SK-N-SH (cell line): ENCODE data around the gene NTSR2. TPM values are rescaled to one million over a fixed set of nuclear protein-coding genes. Genes with fewer than 3 reads are reported as not detected.

ENCODE experiments used
- CTCF ChIA-PET: fragments of 300-600, 350-600 bp; formaldehyde crosslinking; extraction: SDS; loops from one replicate; lab custom pipeline; 2021; lab: Yijun Ruan, JAX
- POLR2A ChIA-PET: fragments of 350-600 bp; sonication (Branson Sonifier 250); formaldehyde crosslinking; extraction: SDS; loops from one replicate; lab custom pipeline; 2020; ENCODE audit warnings: antibody characterized with exemption, inconsistent platforms; lab: Yijun Ruan, JAX
- DNase-seq: peaks from one replicate; pipeline ENCODE4 v3.0.0; 2012
- H2AFZ ChIP-seq: fragments of 200-600 bp; sonication (generic); 2 replicates; pipeline ENCODE4 v1.8.1; 2016; ENCODE audit warnings: antibody characterized with exemption, mild to moderate bottlenecking, low read depth
- H3F3A ChIP-seq: fragments of 200-600 bp; sonication (generic); replicated peaks from 2 replicates; pipeline ENCODE3; 2016; ENCODE audit warnings: antibody characterized with exemption, mild to moderate bottlenecking; ENCODE audit not compliant: insufficient read depth
- H3K27ac ChIP-seq, 2 experiments: fragments of 200-500 bp in 1 of 2; fragments of 200-600 bp in 1 of 2; sonication (Bioruptor generic) in 1 of 2; sonication (generic), shearing (Covaris generic) in 1 of 2; 2 replicates each; pipeline versions ENCODE4 v1.5.1 to v1.6.1; 2014 to 2016; ENCODE audit warnings: low read depth in 2 of 2, inconsistent platforms in 1 of 2, low read length in 1 of 2, mild to moderate bottlenecking in 1 of 2, mixed read lengths in 1 of 2
- H3K27me3 ChIP-seq: fragments of 200-600 bp; sonication (generic), shearing (Covaris generic); 2 replicates; pipeline ENCODE4 v1.6.1; 2016; ENCODE audit warnings: mixed run types; ENCODE audit not compliant: insufficient read depth
- H3K36me3 ChIP-seq, 2 experiments: fragments of 200-500 bp in 1 of 2; fragments of 200-600 bp in 1 of 2; sonication (Bioruptor generic) in 1 of 2; sonication (generic) in 1 of 2; replicated peaks in 1 of 2; 2 replicates each; pipeline versions ENCODE3 to v1.5.1; 2014 to 2016; ENCODE audit warnings: low read length in 1 of 2, mild to moderate bottlenecking in 1 of 2; ENCODE audit not compliant: insufficient read depth in 2 of 2, control insufficient read depth in 1 of 2
- H3K4me1 ChIP-seq, 2 experiments: fragments of 200-500 bp in 1 of 2; fragments of 200-600 bp in 1 of 2; sonication (Bioruptor generic) in 1 of 2; sonication (generic), shearing (Covaris generic) in 1 of 2; 2 replicates each; pipeline versions ENCODE4 v1.5.1 to v1.6.1; 2014 to 2016; ENCODE audit warnings: low read depth in 1 of 2, low read length in 1 of 2, mixed run types in 1 of 2; ENCODE audit not compliant: insufficient read depth in 2 of 2, control insufficient read depth in 1 of 2
- H3K4me2 ChIP-seq: fragments of 200-600 bp; sonication (generic), shearing (Covaris generic); 2 replicates; pipeline ENCODE4 v1.6.1; 2017; ENCODE audit warnings: mixed run types
- H3K4me3 ChIP-seq, 2 experiments: fragments of 200-500 bp in 1 of 2; fragments of 200-600 bp in 1 of 2; sonication (Bioruptor generic) in 1 of 2; sonication (generic), shearing (Covaris generic) in 1 of 2; 2 replicates each; pipeline versions ENCODE4 v1.5.1 to v1.8.1; 2014 to 2016; ENCODE audit warnings: low read depth in 2 of 2, inconsistent platforms in 1 of 2, low read length in 1 of 2, mild to moderate bottlenecking in 1 of 2, mixed read lengths in 1 of 2, moderate library complexity in 1 of 2
- H3K79me2 ChIP-seq: fragments of 200-600 bp; sonication (generic); 2 replicates; pipeline ENCODE4 v1.8.1; 2017; ENCODE audit warnings: mild to moderate bottlenecking; ENCODE audit not compliant: insufficient read depth
- H3K9ac ChIP-seq: fragments of 200-600 bp; sonication (generic); 2 replicates; pipeline ENCODE4 v1.6.1; 2017; ENCODE audit warnings: mixed run types
- H3K9me2 ChIP-seq: fragments of 200-600 bp; sonication (generic); 2 replicates; pipeline ENCODE4 v1.6.1; 2017; ENCODE audit warnings: mixed run types
- H3K9me3 ChIP-seq: fragments of 200-600 bp; sonication (generic); 2 replicates; pipeline ENCODE4 v1.6.1; 2017; ENCODE audit warnings: mixed run types, mild to moderate bottlenecking, moderate library complexity
- H4K20me1 ChIP-seq: fragments of 200-600 bp; sonication (generic); 2 replicates; pipeline ENCODE4 v1.6.1; 2017; ENCODE audit warnings: mild to moderate bottlenecking, mixed run types; ENCODE audit not compliant: insufficient read depth
- CHD2 ChIP-seq: fragments of 150-350 bp; IDR thresholded peaks from 2 replicates; pipeline ENCODE4 v1.6.1; 2018; ENCODE audit warnings: low read length; ENCODE audit not compliant: partially characterized antibody
- ELF1 ChIP-seq: IDR thresholded peaks from 2 replicates; pipeline ENCODE4 v1.4.0; 2012
- EP300 ChIP-seq, 2 experiments: IDR thresholded peaks; 2 replicates each; pipeline versions ENCODE4 v1.4.0 to v1.6.1; 2012; ENCODE audit warnings: borderline replicate concordance in 1 of 2, low read depth in 1 of 2, low read length in 1 of 2
- EZH2phosphoT487 ChIP-seq: fragments of 200-600 bp; sonication (generic); IDR thresholded peaks from 2 replicates; pipeline ENCODE4 v1.6.1; 2017; ENCODE audit warnings: low read depth, mixed run types, mild to moderate bottlenecking, antibody characterized with exemption, moderate library complexity, borderline replicate concordance
- FOSL2 ChIP-seq: IDR thresholded peaks from 2 replicates; pipeline ENCODE4 v1.4.0; 2012; ENCODE audit warnings: low read depth, mild to moderate bottlenecking, moderate library complexity, borderline replicate concordance
- FOXJ3 ChIP-seq: sonication (generic); formaldehyde crosslinking; IDR thresholded peaks from 2 replicates; pipeline ENCODE4 v1.5.1; 2020; ENCODE audit warnings: mild to moderate bottlenecking, missing genetic modification reagents
- FOXM1 ChIP-seq: IDR thresholded peaks from 2 replicates; pipeline ENCODE4 v1.4.0; 2012; ENCODE audit warnings: low read depth, mild to moderate bottlenecking
- GABPA ChIP-seq: IDR thresholded peaks from 2 replicates; pipeline ENCODE4 v1.4.0; 2012; ENCODE audit warnings: low read depth, mild to moderate bottlenecking
- GATA2 ChIP-seq: sonication (generic); formaldehyde crosslinking; IDR thresholded peaks from 2 replicates; pipeline ENCODE4 v1.5.0; 2020; ENCODE audit warnings: mild to moderate bottlenecking, missing genetic modification reagents
- MAX ChIP-seq: IDR thresholded peaks from 2 replicates; pipeline ENCODE4 v1.4.0; 2012; ENCODE audit warnings: low read depth
- MEF2A ChIP-seq: IDR thresholded peaks from 2 replicates; pipeline ENCODE4 v1.4.0; 2012; ENCODE audit warnings: low read depth, borderline replicate concordance
- NFIC ChIP-seq: IDR thresholded peaks from 2 replicates; pipeline ENCODE4 v1.4.0; 2012; ENCODE audit warnings: borderline replicate concordance
- POLR2AphosphoS5 ChIP-seq: IDR thresholded peaks from 2 replicates; pipeline ENCODE4 v1.6.1; 2012; ENCODE audit warnings: low read depth, low read length
- RXRA ChIP-seq: IDR thresholded peaks from 2 replicates; pipeline ENCODE4 v1.4.0; 2012; ENCODE audit warnings: low read depth, mild to moderate bottlenecking, borderline replicate concordance
- SMC3 ChIP-seq: IDR thresholded peaks from 2 replicates; pipeline ENCODE4 v1.6.1; 2012; ENCODE audit warnings: low read depth, low read length, improper control_type of control experiment
- TAF1 ChIP-seq: IDR thresholded peaks from 2 replicates; pipeline ENCODE4 v1.6.1; 2012; ENCODE audit warnings: low read depth, mild to moderate bottlenecking, low read length, moderate library complexity, borderline replicate concordance
- TCF12 ChIP-seq: IDR thresholded peaks from 2 replicates; pipeline ENCODE4 v1.4.0; 2012
- TEAD4 ChIP-seq: IDR thresholded peaks from 2 replicates; pipeline ENCODE4 v1.4.0; 2012; ENCODE audit warnings: mild to moderate bottlenecking, borderline replicate concordance; ENCODE audit not compliant: insufficient read depth
- USF1 ChIP-seq: IDR thresholded peaks from 2 replicates; pipeline ENCODE4 v1.4.0; 2012; ENCODE audit warnings: low read depth, borderline replicate concordance
- YY1 ChIP-seq: IDR thresholded peaks from 2 replicates; pipeline ENCODE4 v1.4.0; 2012; ENCODE audit warnings: low read depth, mild to moderate bottlenecking
- WGBS: methylation state at CpG from one replicate; pipeline ENCODE4 v1.1.6; 2017; ENCODE audit warnings: low lambda C conversion rate; 5-methylcytosine and 5-hydroxymethylcytosine counted together
- polyA plus RNA-seq, 3 experiments: library from polyadenylated mRNA; depleted of rRNA; stranded (reverse); fragments of >200 nt; gene quantifications; 2 replicates each; pipeline ENCODE4 v1.2.3, GENCODE V29; 2012
- TF ChIP-seq, protein P1 (sequence below): fragments of 200-600 bp; sonication (generic); IDR thresholded peaks from 2 replicates; pipeline ENCODE4 v1.6.1; 2017; ENCODE audit warnings: antibody characterized with exemption, mild to moderate bottlenecking, moderate library complexity

NTSR2 gene
- polyA plus RNA-seq, 1 of the 3 experiments (the other 2 are of a cell fraction) = not detected

GRCh38 chr2:11675423-11676112, 5.6 kb upstream of the NTSR2 start:
- Histone ChIP-seq H3K79me2 (no peaks in the 10 kb centered on the region), H2AFZ (no peak overlapping the region), H4K20me1 (no peaks in the 10 kb centered on the region), H3K27ac (no peak overlapping the region), H3K27me3 (0 out of 2 replicates have a peak, but pooled peaks cover 5% of the 10 kb centered on the region), H3K4me2 (no peak overlapping the region), H3K4me3 (no peak overlapping the region), H3K9me2 (no peaks in the 10 kb centered on the region), H3K9ac (no peak overlapping the region), H3K36me3 (no peaks in the 10 kb centered on the region), H3K9me3 (no peaks in the 10 kb centered on the region), H3F3A (no peaks in the 10 kb centered on the region), H3K4me1 (peaks cover 0 to 12% of the 10 kb centered on the region in 2 experiments; a peak in 1 of 4 replicates)
- WGBS = 64% methylated on average over 3 of the region's 3 CpGs
- CTCF ChIA-PET = interaction anchor here (1.1 to 31.9 kb wide), 7 partner anchors 8 to 109 kb away, joined by 3 to 886 read pairs (median 9); partner anchors contain the start of gene LPIN1
- POLR2A ChIA-PET = no interaction called here
- no peak for DNase-seq
- TF ChIP-seq TEAD4 (no peak), EP300 (IDR thresholded peaks at IDR 0.05; ENCODE audit: borderline replicate concordance in 1 of 2, low read depth in 1 of 2, low read length in 1 of 2) (no peak), GABPA (no peak)

DNA sequence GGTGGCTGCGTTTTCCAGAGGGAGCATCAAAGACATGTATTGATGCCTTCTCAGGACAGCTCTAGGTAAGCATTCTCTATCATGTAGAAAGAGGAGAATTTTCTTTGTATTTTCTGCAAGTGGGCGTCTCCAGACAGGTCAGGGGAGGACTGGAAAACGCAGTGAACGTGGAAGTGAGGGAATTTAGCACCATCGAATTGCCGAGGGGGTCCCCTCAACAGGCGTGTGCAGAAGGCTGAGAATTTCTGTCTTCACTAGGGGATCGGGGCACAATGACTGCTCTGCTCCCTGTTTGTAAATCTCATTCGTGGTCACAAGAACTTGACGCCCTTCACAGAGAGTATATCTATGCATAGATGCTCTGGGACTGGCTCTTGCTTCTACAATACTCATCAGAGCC, 5.0 kb upstream of the NTSR2 start:
- DNase-seq = no peak
- POLR2A ChIA-PET = interaction anchor here (0.6 kb wide), 1 partner anchor 12 kb away, joined by 4 read pairs; no protein-coding TSS in a partner anchor
- Histone ChIP-seq H3K36me3 (no peaks in the 10 kb centered on the region), H3K4me1 (peaks cover 0 to 7% of the 10 kb centered on the region in 2 experiments; a peak in 1 of 4 replicates), H3K27me3 (0 out of 2 replicates have a peak, but pooled peaks cover 5% of the 10 kb centered on the region), H3K9me3 (no peaks in the 10 kb centered on the region), H3K9ac (no peak overlapping the region), H3K79me2 (no peaks in the 10 kb centered on the region), H2AFZ (no peak overlapping the region), H3K4me2 (no peak overlapping the region), H3K4me3 (no peak overlapping the region), H3K27ac (no peak overlapping the region), H3K9me2 (no peaks in the 10 kb centered on the region), H3F3A (no peaks in the 10 kb centered on the region), H4K20me1 (no peaks in the 10 kb centered on the region)
- CTCF ChIA-PET = interaction anchor here (1.2 to 31.9 kb wide), 7 partner anchors 8 to 110 kb away, joined by 3 to 886 read pairs (median 6); partner anchors contain the start of gene LPIN1
- no peak for TF ChIP-seq YY1
- no peak for TF ChIP-seq RXRA
- no peak for TF ChIP-seq GATA2 (CRISPR knock-in tag)
- TF ChIP-seq FOSL2 = no peak
- TF ChIP-seq, protein P1, sequence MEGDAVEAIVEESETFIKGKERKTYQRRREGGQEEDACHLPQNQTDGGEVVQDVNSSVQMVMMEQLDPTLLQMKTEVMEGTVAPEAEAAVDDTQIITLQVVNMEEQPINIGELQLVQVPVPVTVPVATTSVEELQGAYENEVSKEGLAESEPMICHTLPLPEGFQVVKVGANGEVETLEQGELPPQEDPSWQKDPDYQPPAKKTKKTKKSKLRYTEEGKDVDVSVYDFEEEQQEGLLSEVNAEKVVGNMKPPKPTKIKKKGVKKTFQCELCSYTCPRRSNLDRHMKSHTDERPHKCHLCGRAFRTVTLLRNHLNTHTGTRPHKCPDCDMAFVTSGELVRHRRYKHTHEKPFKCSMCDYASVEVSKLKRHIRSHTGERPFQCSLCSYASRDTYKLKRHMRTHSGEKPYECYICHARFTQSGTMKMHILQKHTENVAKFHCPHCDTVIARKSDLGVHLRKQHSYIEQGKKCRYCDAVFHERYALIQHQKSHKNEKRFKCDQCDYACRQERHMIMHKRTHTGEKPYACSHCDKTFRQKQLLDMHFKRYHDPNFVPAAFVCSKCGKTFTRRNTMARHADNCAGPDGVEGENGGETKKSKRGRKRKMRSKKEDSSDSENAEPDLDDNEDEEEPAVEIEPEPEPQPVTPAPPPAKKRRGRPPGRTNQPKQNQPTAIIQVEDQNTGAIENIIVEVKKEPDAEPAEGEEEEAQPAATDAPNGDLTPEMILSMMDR = no peak
- TF ChIP-seq POLR2AphosphoS5 = no peak
- TF ChIP-seq TEAD4 = no peak
- no peak for TF ChIP-seq NFIC
- no peak for TF ChIP-seq FOXJ3 (CRISPR knock-in tag)
- no peak for TF ChIP-seq TAF1
- no peak for TF ChIP-seq MAX
- no peak for TF ChIP-seq USF1
- TF ChIP-seq CHD2 = no peak
- TF ChIP-seq FOXM1 = no peak
- no peak for TF ChIP-seq MEF2A
- TF ChIP-seq ELF1 = no peak
- TF ChIP-seq TCF12 = no peak
- TF ChIP-seq EZH2phosphoT487 = no peak
- no peak for TF ChIP-seq SMC3
- 67% methylated on average over 10 of the region's 10 CpGs for WGBS
